Mononuclear cell (primary cell): ENCODE measurements around the gene FLVCR1. TPM values are rescaled to one million over a fixed set of nuclear protein-coding genes. Genes with fewer than 3 reads are reported as not detected.
"Not testable (repeated sequence)": the region's sequence is repeated elsewhere in the genome, so short reads cannot be mapped to it uniquely, and the experiment has no call there.

Experiments used
- H3K27me3 ChIP-seq: 2 replicates; pipeline ENCODE4 v1.6.0; 2011; ENCODE audit warnings: low read length, control low read depth; ENCODE audit not compliant: insufficient read depth
- H3K4me1 ChIP-seq: 2 replicates; pipeline ENCODE4 v1.5.1; 2011; ENCODE audit warnings: mild to moderate bottlenecking, low read length, control low read depth; ENCODE audit not compliant: insufficient read depth
- H3K4me3 ChIP-seq: 2 replicates; pipeline ENCODE4 v1.5.1; 2011; ENCODE audit warnings: mild to moderate bottlenecking, low read length, moderate library complexity
- H3K9me3 ChIP-seq: 2 replicates; pipeline ENCODE4 v1.5.1; 2011; ENCODE audit warnings: low read depth, mild to moderate bottlenecking, control low read depth, low read length
- total RNA-seq: library from RNA; depleted of rRNA; stranded (reverse); fragments of >200 nt; gene quantifications from one replicate; pipeline ENCODE4 v1.2.3, GENCODE V29; 2012

Gene FLVCR1
- total RNA-seq, 1 donor: 15.3 TPM

DNA sequence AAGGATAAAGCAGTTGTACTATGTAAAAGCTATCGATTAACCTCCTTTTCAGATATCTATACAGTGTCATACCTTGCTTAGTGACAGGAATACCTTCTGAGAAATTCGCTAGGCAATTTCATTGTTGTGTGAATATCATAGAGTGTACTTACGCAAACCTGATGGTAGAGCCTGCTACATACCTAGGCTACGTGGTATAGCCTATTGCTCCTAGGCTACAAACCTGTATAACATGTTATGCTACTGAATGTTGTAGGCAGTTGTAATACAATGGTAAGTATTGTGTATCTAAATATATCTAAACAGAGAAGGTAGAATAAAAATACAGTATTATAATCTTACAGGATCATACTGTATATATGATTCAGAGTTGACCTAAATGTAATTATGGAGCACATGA, 26.5 kb downstream of the FLVCR1 start:
- Histone ChIP-seq H3K9me3 (no peaks in the 10 kb centered on the region), H3K4me3 (no peak overlapping the region), H3K27me3 (no peaks in the 10 kb centered on the region), H3K4me1 (no peaks in the 10 kb centered on the region)

DNA sequence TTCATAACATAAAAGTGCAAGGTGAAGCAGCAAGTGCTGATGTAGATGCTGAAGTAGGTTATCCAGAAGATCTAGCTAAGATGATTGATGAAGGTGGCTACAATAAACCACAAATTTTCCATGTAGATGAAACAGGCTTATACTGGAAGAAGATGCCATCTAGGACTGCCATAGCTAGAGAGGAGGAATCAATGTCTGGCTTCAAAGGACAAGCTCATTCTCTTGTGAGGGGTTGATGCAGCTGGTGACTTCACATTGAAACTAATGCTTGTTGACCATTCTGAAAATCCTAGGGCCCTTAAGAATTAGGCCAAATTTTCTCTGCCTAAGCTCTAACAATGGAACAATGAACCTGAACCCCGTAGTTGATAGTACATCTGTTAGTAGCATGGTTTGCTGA, 34.0 kb downstream of the FLVCR1 start:
- H3K4me1 ChIP-seq: no peaks in the 10 kb centered on the region
- no peaks in the 10 kb centered on the region for H3K9me3 ChIP-seq
- H3K27me3 ChIP-seq: no peaks in the 10 kb centered on the region
- no peak overlapping the region for H3K4me3 ChIP-seq

DNA sequence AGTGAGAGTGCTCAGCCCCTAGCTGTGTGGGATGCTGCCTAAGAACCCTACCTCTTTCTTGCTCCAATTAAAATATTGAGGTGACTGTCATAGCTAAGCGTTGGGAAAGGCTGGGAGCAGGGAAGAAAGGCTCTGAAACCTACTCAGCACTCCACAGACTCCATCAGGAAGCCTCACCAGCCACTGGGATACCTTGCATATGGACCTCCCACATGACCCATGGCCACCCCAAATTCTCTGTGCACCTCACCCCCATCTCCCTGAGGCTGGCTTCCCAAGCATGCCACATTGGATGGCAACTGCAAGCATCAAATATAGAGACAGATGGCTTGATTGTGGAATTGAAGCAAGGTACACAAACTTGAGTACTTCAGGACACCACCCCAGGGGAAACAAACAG, 41.8 kb downstream of the FLVCR1 start:
- Histone ChIP-seq H3K27me3 (no peaks in the 10 kb centered on the region), H3K9me3 (peaks cover 27% of the 10 kb centered on the region), H3K4me3 (no peak overlapping the region), H3K4me1 (no peaks in the 10 kb centered on the region)

DNA sequence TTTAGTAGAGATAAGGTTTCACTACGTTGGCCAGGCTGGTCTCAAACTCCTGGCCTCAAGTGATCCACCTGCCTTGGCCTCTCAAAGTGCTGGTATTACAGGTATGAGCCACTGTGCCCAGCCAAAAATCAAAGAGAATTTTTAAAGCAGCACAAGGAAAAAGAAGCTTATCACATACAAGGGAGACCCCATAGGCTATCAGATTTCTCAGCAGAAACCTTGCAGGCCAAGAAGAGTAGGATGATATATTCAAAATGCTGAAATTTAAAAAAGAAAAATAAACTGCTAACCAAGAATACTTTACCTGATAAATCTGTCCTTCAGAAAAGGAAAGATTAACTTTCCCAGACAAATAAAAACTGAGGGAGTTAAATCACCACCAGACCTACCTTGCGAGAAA, 43.2 kb downstream of the FLVCR1 start:
- H3K9me3 ChIP-seq: peaks cover 27% of the 10 kb centered on the region
- H3K27me3 ChIP-seq: no peaks in the 10 kb centered on the region
- no peaks in the 10 kb centered on the region for H3K4me1 ChIP-seq
- H3K4me3 ChIP-seq: no peak overlapping the region

DNA sequence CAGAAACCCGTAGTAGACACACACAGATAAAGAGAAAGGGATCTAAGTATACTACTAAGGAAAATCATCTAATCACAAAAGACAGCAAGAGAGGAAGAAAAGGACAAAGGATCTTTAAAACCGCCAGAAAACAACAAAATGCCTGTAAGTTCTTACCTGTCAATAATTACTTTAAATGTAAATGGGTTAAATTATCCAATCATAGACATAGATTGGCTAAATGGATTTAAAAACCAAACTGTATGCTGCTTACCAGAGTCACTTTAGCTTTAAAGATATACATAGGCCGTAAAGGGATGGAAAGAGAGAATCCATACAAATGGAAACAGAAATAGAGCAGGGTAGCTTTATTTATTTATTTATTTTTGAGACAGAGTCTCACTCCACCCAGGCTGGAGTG, 44.0 kb downstream of the FLVCR1 start:
- Histone ChIP-seq H3K4me1 (no peaks in the 10 kb centered on the region), H3K4me3 (no peak overlapping the region), H3K27me3 (no peaks in the 10 kb centered on the region), H3K9me3 (peaks cover 27% of the 10 kb centered on the region)

DNA sequence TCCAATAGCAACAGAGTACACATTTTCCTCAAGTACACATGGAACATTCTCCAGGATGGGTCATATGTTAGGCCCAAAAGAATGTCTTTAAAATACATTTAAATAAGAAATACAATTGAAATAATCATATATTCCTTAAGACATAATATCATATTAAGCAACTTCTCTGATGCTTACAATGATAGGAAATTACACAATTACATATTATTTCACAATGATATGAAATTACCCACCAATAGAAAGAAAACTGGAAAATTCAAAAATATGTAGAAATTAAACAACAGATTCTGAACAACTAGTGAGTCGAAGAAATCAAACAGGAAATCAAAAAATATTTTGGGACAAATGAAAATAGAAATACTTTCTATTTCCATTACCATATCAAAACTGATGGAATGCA, 45.6 kb downstream of the FLVCR1 start:
- H3K4me3 ChIP-seq: no peak overlapping the region
- H3K27me3 ChIP-seq: no peaks in the 10 kb centered on the region
- H3K4me1 ChIP-seq: no peaks in the 10 kb centered on the region
- peaks cover 27% of the 10 kb centered on the region for H3K9me3 ChIP-seq

DNA sequence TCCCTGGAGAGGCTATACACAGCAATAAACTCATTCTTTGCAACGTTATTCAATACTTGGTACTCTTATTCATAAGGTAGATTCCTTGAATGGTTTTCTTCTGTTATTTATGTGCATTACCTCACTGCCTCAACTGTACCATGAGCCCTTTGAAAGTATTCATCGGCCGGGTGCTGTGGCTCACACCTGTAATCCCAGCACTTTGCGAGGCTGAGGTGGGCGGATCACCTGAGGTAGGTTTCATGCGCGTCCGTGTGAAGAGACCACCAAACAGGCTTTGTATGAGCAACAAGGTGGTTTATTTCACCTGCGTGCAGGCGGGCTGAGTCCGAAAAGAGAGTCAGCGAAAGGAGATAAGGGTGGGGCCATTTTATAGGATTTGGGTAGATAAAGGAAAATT, 50.0 kb downstream of the FLVCR1 start:
- H3K9me3 ChIP-seq: peaks cover 10% of the 10 kb centered on the region
- H3K27me3 ChIP-seq: not testable (repeated sequence)

DNA sequence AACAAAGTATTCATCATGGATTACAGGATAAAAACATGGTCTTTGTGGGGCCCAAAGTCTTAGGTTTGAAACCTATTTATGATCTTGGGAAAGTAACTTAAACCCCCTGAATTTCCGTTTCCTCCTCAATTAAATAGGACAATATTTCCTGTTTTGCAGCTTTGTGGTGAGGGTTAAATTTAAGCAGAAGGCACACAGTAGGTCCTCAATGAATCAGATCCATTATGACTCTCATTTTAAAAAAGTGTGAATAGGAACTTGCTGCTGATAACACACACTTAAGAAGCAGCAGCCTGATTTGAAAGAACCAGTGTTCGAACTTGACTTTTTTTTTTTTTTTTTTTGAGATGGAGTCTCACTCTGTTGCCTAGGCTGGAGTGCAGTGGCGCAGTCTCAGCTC, 50.9 kb downstream of the FLVCR1 start:
- H3K4me1 ChIP-seq: no peaks in the 10 kb centered on the region
- no peaks in the 10 kb centered on the region for H3K27me3 ChIP-seq
- H3K4me3 ChIP-seq: no peak overlapping the region
- H3K9me3 ChIP-seq: peaks cover 8% of the 10 kb centered on the region

More for the DNA sequence above, 50.0 kb downstream of the FLVCR1 start:
- not testable (repeated sequence) for H3K4me3 ChIP-seq, H3K4me1 ChIP-seq

DNA sequence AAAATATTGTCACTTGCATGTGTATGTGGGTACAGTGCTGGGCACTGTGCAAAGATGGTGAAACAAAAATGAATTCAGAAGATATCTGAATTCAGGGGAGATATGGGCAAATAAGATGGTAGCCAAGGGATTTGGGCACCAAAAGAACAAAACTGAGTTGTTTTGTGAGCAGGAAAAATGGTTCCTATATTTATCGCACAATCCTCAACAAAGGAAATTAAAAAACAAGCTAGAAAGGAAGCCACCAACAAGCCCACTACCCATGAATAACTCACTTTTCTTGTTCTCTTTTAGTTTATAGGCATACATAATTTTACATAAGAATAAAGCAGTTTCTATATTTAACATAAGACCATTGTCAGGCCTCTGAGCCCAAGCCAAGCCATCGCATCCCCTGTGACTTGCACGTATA, 51.6 kb downstream of the FLVCR1 start:
- Histone ChIP-seq H3K4me3 (no peak overlapping the region), H3K9me3 (peaks cover under 1% of the 10 kb centered on the region), H3K4me1 (no peaks in the 10 kb centered on the region), H3K27me3 (no peaks in the 10 kb centered on the region)

DNA sequence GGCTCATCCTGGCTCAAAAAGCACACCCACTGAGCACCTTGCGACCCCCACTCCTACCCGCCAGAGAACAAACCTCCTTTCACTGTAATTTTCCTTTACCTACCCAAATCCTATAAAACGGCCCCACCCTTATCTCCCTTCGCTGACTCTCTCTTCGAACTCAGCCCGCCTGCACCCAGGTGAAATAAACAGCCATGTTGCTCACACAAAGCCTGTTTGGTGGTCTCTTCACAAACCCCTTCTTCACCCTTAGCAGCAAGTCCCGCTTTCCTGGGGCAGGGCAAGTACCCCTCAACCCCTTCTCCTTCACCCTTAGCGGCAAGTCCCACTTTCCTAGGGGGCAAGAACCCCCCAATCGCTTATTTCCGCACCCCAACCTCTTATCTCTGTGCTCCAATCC, 52.1 kb downstream of the FLVCR1 start:
- H3K9me3 ChIP-seq, H3K4me3 ChIP-seq, H3K27me3 ChIP-seq, H3K4me1 ChIP-seq: not testable (repeated sequence)

DNA sequence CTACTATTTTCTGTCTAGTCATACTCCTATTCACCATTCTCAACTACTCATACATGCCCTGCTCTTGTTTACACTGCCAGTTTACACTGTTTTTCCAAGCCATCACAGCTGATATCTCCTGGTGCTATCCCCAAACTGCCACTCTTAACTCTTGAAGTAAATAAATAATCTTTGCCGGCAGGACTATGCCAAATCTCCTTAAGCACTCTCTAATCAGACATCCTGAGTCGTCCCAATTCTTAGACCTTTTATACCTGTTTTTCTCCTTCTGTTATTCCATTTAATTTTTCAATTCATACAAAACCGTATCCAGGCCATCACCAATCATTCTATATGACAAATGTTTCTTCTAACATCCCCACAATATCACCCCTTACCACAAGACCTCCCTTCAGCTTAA, 55.6 kb downstream of the FLVCR1 start:
- H3K4me1 ChIP-seq, H3K9me3 ChIP-seq, H3K27me3 ChIP-seq, H3K4me3 ChIP-seq: not testable (repeated sequence)

DNA sequence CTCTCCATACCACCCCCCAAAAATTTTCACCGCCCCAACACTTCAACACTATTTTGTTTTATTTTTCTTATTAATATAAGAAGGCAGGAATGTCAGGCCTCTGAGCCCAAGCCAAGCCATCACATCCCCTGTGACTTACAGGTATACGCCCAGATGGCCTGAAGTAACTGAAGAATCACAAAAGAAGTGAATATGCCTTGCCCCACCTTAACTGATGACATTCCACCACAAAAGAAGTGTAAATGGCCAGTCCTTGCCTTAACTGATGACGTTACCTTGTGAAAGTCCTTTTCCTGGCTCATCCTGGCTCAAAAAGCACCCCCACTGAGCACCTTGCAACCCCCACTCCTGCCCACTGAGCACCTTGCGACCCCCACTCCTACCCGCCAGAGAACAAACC, 56.0 kb downstream of the FLVCR1 start:
- H3K4me3 ChIP-seq, H3K9me3 ChIP-seq, H3K4me1 ChIP-seq, H3K27me3 ChIP-seq: not testable (repeated sequence)

DNA sequence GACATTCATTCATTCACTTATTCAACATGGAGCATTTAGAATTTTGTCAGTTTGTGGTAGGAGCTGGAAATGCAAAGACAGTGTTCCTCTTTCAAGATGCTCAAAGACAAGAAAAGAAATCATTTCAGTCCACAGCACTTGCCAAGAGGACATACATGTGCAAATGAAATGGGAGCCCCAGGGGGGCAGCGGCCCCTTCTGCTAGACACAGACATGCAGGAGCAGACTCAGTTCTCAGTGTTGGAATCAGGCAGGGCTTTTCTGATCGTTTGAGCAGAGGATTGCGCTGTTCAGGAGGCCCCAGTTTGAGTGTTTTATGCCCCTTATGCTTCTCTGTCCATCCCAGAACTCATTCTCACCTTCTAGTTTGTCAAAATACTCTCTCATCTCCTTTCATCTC, 56.7 kb downstream of the FLVCR1 start:
- no peaks in the 10 kb centered on the region for H3K4me1 ChIP-seq

DNA sequence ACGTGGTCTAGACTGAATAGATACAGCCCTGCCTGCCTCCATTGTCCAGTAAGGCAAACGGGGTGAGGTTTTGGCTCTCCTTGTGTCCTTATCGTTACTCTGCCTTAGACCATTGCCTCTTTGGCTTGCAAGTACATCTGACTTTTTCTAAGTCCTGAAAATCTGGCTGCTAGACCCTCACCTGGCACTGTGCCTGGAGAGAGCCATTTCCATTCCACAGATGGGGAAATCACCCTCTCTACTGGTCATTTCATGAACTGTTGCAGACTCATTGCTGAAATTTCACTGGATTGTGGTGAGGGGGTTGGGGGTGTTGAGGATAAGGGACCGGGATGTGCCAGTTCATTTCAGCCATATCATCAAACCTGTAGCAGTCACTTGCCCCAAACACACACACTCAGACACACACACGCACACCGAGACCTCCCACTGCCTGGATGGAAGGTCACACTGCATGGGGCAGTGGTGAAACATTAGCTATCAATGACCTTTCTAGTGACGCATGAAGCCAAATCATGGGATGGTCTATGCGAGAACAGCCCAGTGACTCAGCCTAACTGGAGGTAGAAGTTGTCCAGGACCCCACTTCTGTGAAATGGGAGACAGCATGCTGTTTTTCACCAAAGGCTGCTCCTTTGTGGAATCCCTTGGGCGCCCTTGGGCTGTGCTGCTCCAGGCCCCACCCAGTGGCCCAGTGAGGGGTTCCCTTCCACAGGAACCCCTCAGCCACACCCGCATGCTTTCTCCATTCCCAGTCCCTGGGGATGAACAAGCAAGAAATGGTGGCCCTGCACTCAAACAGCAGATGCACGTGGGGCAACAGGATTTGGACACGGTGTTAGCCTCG, 57.4 kb downstream of the FLVCR1 start:
- Histone ChIP-seq H3K9me3 (no peaks in the 10 kb centered on the region), H3K4me3 (no peak overlapping the region), H3K4me1 (no peaks in the 10 kb centered on the region), H3K27me3 (no peaks in the 10 kb centered on the region)

More for the DNA sequence above, 56.7 kb downstream of the FLVCR1 start:
- H3K9me3 ChIP-seq: no peaks in the 10 kb centered on the region
- H3K27me3 ChIP-seq: no peaks in the 10 kb centered on the region
- H3K4me3 ChIP-seq: no peak overlapping the region

DNA sequence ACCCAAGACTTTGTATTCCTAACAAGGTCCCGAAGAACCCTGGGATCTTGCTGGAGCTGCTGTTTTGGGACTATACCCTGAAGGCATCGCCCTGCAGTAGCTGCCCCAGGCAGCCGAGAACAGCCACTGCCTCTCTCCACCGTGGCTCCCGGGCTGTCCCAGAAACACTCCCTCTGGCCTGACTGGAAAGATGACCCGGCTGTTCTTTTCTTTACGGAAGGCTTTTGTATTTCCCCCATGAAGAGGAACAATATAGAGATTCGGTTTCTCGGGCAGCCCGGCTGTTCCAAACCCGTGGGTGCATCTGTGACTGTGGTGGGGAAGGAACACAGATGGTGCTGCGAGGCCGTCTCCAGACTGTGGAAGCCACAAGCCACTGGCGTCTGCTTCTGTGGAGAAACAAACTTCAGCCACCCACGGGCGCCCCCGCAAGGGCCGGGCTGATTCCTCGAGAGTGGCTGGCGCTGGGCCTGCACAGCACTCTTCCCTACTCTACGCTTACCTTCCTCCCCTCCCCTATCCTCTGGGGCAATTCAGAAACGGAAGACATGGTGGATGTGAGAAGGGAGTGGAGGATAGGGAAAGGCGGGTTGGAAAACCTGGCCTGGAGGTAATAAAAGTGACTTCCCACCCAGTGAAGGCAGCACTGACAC, 58.5 kb downstream of the FLVCR1 start:
- no peaks in the 10 kb centered on the region for H3K27me3 ChIP-seq
- H3K9me3 ChIP-seq: no peaks in the 10 kb centered on the region
- no peaks in the 10 kb centered on the region for H3K4me1 ChIP-seq
- H3K4me3 ChIP-seq: no peak overlapping the region

DNA sequence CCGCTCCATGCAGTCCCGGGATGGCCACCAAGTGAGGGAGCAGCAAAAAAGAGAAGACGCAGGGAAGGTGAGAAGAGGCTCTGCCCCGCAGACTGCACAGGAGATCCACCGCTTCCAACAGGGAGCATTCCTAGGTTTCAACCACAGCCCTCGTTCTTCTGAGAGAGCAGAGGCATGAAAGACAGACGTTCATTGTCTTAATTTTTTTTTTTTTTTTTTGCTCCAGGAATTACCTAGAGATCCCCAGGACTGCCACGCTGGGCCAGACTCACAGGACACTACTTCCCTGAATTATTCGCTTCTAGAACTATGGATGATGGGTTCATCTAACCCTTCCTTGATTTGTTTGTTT, 59.0 kb downstream of the FLVCR1 start:
- no peaks in the 10 kb centered on the region for H3K27me3 ChIP-seq
- no peaks in the 10 kb centered on the region for H3K4me1 ChIP-seq
- H3K4me3 ChIP-seq: no peak overlapping the region
- H3K9me3 ChIP-seq: no peaks in the 10 kb centered on the region
